ENCODE results near the gene FAM131C.

DNA sequence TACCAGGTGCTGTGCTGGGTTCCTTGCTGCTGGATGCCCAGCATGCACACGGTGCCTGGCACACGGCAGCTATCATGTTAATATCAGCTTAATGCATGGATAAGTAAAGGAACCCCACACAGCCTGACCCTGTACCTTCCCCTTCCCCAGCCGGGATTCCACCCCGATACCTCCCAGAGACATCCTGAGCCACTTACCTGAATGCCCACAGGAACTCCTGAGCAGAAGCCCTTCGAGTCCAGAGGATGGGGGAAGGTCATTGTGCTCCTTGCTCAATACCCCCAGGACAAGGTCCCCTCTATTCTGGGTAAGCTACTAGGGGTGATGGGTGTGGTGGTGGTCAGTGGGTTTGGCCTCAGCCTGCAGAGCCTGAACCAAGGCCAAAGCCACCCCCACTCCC is 1.4 kb downstream of the FAM131C start:
- TF ChIP-seq, protein P1, sequence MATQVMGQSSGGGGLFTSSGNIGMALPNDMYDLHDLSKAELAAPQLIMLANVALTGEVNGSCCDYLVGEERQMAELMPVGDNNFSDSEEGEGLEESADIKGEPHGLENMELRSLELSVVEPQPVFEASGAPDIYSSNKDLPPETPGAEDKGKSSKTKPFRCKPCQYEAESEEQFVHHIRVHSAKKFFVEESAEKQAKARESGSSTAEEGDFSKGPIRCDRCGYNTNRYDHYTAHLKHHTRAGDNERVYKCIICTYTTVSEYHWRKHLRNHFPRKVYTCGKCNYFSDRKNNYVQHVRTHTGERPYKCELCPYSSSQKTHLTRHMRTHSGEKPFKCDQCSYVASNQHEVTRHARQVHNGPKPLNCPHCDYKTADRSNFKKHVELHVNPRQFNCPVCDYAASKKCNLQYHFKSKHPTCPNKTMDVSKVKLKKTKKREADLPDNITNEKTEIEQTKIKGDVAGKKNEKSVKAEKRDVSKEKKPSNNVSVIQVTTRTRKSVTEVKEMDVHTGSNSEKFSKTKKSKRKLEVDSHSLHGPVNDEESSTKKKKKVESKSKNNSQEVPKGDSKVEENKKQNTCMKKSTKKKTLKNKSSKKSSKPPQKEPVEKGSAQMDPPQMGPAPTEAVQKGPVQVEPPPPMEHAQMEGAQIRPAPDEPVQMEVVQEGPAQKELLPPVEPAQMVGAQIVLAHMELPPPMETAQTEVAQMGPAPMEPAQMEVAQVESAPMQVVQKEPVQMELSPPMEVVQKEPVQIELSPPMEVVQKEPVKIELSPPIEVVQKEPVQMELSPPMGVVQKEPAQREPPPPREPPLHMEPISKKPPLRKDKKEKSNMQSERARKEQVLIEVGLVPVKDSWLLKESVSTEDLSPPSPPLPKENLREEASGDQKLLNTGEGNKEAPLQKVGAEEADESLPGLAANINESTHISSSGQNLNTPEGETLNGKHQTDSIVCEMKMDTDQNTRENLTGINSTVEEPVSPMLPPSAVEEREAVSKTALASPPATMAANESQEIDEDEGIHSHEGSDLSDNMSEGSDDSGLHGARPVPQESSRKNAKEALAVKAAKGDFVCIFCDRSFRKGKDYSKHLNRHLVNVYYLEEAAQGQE (IDR thresholded peaks at IDR 0.05; ENCODE audit: unreplicated experiment): no peak
- TF ChIP-seq EZH2 (IDR thresholded peaks at IDR 0.05; ENCODE audit: low read depth, unreplicated experiment) (no peak), ZNF114 (CRISPR knock-in tag; IDR thresholded peaks at IDR 0.05) (no peak), JUNB (IDR thresholded peaks at IDR 0.05; ENCODE audit: unreplicated experiment) (no peak), POLR2AphosphoS5 (IDR thresholded peaks at IDR 0.05; ENCODE audit: low read depth) (no peak), CREB1 (CRISPR knock-in tag; IDR thresholded peaks at IDR 0.05; ENCODE audit: low read depth) (no peak), EZH2phosphoT487 (IDR thresholded peaks at IDR 0.05; ENCODE audit: unreplicated experiment) (no peak), STAT1 (IDR thresholded peaks at IDR 0.05; ENCODE audit: unreplicated experiment) (no peak)
- TF ChIP-seq, protein P2, sequence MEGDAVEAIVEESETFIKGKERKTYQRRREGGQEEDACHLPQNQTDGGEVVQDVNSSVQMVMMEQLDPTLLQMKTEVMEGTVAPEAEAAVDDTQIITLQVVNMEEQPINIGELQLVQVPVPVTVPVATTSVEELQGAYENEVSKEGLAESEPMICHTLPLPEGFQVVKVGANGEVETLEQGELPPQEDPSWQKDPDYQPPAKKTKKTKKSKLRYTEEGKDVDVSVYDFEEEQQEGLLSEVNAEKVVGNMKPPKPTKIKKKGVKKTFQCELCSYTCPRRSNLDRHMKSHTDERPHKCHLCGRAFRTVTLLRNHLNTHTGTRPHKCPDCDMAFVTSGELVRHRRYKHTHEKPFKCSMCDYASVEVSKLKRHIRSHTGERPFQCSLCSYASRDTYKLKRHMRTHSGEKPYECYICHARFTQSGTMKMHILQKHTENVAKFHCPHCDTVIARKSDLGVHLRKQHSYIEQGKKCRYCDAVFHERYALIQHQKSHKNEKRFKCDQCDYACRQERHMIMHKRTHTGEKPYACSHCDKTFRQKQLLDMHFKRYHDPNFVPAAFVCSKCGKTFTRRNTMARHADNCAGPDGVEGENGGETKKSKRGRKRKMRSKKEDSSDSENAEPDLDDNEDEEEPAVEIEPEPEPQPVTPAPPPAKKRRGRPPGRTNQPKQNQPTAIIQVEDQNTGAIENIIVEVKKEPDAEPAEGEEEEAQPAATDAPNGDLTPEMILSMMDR (conservative IDR thresholded peaks at IDR 0.05; ENCODE audit: low read depth in 2 of 2): no peak
- TF ChIP-seq, protein P3, sequence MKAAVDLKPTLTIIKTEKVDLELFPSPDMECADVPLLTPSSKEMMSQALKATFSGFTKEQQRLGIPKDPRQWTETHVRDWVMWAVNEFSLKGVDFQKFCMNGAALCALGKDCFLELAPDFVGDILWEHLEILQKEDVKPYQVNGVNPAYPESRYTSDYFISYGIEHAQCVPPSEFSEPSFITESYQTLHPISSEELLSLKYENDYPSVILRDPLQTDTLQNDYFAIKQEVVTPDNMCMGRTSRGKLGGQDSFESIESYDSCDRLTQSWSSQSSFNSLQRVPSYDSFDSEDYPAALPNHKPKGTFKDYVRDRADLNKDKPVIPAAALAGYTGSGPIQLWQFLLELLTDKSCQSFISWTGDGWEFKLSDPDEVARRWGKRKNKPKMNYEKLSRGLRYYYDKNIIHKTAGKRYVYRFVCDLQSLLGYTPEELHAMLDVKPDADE (IDR thresholded peaks at IDR 0.05): no peak

All from GM23338 (cell line).